ENCODE measurements around the gene WNK2. TPM values are rescaled to one million over a fixed set of nuclear protein-coding genes. Genes with fewer than 3 reads are reported as not detected.

The WNK2 gene
- total RNA-seq, 1 donor from 2014 or later = 9.7 TPM

DNA sequence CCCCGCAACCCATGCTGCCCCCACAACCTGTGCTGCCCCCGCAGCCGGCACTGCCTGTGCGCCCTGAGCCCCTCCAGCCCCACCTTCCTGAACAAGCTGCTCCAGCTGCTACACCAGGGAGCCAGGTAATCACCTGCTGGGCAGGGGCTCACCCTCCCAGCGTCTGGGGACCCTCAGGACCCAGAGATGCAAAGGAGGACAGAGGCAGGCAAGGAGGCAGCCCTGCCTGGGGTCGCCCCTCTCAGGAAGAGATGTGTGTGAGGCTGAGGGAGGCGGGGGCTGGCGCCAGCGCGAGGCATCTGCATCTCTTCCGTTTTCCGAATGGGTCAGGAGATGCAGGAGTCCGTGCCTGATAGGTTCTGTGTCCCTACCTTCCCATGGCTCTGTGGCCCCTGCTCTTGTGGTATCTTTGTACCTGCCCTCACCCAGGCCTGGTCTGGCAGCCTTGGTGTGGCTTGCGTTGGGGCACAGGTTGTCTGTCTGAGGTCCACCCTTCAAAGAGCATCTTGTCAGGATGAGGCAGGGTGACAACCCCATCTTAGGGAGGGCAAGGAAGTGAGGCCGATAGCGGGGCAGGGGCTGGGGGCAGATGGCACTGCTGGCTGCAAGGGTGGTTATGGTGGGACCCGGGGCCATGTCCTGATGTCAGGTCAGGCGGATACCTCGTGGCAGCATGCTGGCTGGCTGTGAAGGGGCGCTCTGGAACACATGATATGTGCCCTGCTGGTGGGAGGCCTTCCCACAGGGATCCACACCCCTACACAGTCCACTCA lies 75.7 kb downstream of the WNK2 start:
- DNase-seq (ENCODE audit: low read depth) = no peak
- Histone ChIP-seq H3K36me3 (ENCODE audit: control insufficient read depth, insufficient read depth, low read length) (no peaks in the 10 kb centered on the region), H3K4me3 (ENCODE audit: low read depth, low read length) (no peak overlapping the region), H3K27me3 (ENCODE audit: control insufficient read depth, insufficient read depth, low read length) (no peaks in the 10 kb centered on the region)
- TF ChIP-seq, protein P1, sequence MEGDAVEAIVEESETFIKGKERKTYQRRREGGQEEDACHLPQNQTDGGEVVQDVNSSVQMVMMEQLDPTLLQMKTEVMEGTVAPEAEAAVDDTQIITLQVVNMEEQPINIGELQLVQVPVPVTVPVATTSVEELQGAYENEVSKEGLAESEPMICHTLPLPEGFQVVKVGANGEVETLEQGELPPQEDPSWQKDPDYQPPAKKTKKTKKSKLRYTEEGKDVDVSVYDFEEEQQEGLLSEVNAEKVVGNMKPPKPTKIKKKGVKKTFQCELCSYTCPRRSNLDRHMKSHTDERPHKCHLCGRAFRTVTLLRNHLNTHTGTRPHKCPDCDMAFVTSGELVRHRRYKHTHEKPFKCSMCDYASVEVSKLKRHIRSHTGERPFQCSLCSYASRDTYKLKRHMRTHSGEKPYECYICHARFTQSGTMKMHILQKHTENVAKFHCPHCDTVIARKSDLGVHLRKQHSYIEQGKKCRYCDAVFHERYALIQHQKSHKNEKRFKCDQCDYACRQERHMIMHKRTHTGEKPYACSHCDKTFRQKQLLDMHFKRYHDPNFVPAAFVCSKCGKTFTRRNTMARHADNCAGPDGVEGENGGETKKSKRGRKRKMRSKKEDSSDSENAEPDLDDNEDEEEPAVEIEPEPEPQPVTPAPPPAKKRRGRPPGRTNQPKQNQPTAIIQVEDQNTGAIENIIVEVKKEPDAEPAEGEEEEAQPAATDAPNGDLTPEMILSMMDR (IDR thresholded peaks at IDR 0.05; ENCODE audit: insufficient read depth, low read length, poor library complexity, severe bottlenecking) = no peak

DNA sequence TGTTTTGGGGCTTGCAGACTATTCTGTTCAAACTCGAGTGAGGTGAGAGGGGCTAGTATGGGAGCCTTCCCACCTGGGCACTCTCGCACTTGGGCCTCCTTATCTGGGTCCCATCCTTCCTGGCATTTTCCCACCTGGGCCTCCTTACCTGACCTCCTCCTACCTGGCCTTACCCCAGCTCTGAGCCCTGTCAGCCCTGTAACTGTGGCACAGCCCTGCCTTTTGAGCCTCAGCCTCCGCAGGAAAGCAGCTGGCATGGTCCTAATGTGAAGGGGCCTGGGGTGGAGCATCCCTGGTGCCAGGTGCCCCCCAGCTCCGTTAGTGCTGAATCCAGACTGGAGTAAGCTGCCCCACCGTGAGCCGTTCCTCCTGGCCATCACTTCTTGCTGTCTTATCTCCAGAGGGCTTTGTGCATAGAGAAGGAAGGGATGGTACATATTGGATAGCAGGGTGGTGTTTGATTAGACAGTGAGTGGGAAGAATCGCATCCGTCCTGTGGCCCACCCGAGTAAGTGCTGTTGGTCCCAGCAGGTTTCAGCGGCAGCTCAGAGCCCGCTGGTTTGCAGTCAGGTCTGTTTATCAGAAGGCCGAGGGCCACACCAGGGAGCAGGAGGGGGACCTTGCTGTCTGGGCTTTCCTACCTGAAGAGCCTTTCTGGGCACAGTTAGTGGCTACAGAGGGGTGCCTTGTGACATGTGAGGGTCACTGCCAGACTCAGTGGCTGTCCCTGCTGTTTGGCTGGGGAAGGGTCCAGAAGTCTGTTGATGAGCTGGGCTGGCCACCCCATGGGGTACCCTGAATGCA lies 76.5 kb downstream of the WNK2 start:
- Histone ChIP-seq H3K4me3 (ENCODE audit: low read depth, low read length) (no peak overlapping the region), H3K36me3 (ENCODE audit: control insufficient read depth, insufficient read depth, low read length) (no peaks in the 10 kb centered on the region), H3K27me3 (ENCODE audit: control insufficient read depth, insufficient read depth, low read length) (no peaks in the 10 kb centered on the region)
- TF ChIP-seq, protein P1 (IDR thresholded peaks at IDR 0.05; ENCODE audit: insufficient read depth, low read length, poor library complexity, severe bottlenecking) = no peak
- no peak for DNase-seq (ENCODE audit: low read depth)

DNA sequence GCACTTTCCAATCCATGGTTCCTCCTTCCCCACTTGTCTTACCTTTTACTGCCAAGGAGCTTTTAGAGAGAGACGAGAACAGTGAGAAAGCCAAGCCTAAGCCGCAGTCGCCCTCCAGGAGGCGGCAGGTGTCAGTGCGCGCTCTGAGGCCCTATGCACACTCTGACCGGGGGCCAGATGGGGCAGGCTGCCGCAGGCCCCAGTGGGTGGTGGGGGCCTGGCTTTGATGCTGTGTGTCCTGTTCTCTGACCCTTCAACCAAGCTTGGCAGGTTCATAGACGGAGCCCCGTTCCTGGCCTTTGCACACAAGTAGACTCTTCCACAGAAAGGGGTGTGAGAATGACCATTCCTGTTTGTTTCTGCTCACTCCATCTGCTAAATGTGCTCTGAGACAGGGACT lies 77.3 kb downstream of the WNK2 start:
- Histone ChIP-seq H3K27me3 (ENCODE audit: control insufficient read depth, insufficient read depth, low read length) (no peaks in the 10 kb centered on the region), H3K4me3 (ENCODE audit: low read depth, low read length) (no peak overlapping the region), H3K36me3 (ENCODE audit: control insufficient read depth, insufficient read depth, low read length) (no peaks in the 10 kb centered on the region)
- TF ChIP-seq, protein P1 (IDR thresholded peaks at IDR 0.05; ENCODE audit: insufficient read depth, low read length, poor library complexity, severe bottlenecking) = no peak
- DNase-seq (ENCODE audit: low read depth) = no peak

DNA sequence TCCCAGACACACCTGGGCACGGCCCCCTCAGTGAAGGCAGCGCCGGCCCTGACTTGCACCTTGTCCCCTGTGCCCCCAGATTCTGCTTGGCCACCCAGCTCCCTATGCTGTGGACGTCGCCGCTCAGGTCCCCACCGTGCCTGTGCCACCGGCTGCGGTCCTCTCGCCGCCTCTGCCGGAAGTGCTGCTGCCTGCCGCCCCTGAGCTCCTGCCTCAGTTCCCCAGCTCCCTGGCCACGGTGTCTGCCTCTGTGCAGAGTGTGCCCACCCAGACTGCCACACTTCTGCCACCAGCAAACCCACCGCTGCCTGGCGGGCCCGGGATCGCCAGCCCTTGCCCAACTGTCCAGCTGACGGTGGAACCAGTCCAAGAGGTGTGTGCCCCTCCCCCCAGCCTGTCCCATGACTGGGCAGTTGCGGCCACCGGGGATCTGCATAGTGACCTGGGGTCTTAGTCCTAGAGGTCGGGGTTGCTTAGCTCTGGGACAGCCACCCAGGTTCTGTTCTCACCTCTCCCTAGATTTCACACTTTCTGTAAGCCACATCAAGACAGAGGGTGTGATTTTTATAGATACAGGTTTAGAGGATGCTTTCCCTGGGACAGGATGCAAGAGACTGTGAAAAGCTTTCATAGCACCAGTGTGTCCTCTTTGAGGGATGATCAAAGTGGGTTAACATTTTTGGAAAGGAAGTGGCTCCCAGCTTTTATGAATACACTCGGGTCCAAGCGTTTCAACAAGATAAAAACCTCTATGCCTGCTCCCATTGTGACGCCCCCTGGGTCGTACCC lies 78.0 kb downstream of the WNK2 start:
- H3K36me3 ChIP-seq (ENCODE audit: control insufficient read depth, insufficient read depth, low read length) = no peaks in the 10 kb centered on the region
- H3K27me3 ChIP-seq (ENCODE audit: control insufficient read depth, insufficient read depth, low read length) = no peaks in the 10 kb centered on the region
- no peak for DNase-seq (ENCODE audit: low read depth)
- TF ChIP-seq, protein P1 (IDR thresholded peaks at IDR 0.05; ENCODE audit: insufficient read depth, low read length, poor library complexity, severe bottlenecking) = no peak
- H3K4me3 ChIP-seq (ENCODE audit: low read depth, low read length) = no peak overlapping the region

DNA sequence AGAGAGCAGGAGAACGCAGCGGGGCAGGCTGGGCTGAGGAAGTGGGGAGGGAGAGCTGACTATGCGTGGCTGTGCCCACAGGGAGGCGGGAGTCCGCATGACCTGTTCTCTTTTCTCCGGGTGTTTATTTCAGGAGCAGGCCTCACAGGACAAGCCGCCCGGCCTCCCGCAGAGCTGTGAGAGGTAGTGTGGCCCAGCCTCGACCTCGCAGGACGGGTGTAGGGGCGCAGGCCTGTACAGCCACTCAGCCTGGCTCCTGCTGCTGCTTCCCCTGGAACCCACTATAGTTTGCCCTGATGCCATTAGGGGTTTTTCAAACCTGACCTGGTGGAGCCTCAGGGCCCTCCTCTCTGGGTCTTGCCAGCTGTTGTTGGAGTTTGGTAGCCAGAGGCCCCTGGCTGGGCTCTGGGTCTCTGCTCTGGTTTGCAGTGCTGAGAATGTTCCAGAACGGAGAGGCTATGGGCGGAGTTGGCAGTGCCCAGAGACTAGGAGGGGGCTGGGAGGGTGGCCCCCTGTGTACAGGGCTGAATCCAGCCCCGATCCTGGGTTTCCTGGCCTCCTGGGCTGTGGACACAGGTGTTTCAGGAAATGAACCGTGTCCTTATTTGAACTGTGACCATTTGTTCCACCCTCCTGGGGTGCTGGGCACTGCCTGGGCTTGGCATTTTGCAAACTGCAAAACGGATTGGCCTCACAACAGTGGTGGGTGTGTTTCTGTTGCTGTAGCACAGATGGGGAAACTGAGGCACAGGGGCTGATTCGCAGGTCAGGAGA lies 78.8 kb downstream of the WNK2 start:
- DNase-seq (ENCODE audit: low read depth) = no peak
- H3K27me3 ChIP-seq (ENCODE audit: control insufficient read depth, insufficient read depth, low read length) = no peaks in the 10 kb centered on the region
- TF ChIP-seq, protein P1 (IDR thresholded peaks at IDR 0.05; ENCODE audit: insufficient read depth, low read length, poor library complexity, severe bottlenecking) = no peak
- H3K36me3 ChIP-seq (ENCODE audit: control insufficient read depth, insufficient read depth, low read length) = no peaks in the 10 kb centered on the region
- no peak overlapping the region for H3K4me3 ChIP-seq (ENCODE audit: low read depth, low read length)
